ENCODE results near the gene GLTPD2. TPM values are rescaled to one million over a fixed set of nuclear protein-coding genes. Genes with fewer than 3 reads are reported as not detected.
A peak's percentile ranks its signal among the peaks of the same experiment; 100 is the strongest.

Gene GLTPD2
- total and polyA plus RNA-seq, 2 experiments from 2014 or later: 0.47 to 1.3 TPM

DNA sequence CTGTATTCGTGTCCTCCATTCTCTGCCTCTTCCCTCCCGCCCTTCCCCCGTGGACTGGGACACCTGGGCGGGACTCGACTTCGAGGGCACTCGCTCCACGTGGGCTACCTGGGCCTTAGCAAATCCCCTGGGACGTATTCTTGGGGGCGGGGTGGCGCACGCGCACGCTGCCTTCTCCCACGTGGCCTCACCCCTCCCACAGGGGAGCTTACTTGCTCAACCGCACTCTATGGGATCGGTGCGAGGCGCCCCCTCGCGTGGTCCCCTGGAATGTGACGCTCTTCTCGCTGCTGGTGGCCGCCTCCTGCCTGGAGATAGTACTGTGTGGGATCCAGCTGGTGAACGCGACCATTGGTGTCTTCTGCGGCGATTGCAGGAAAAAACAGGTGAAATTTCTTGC lies 6.1 kb upstream of the GLTPD2 start:
- Mint-ChIP-seq H3K4me1 (peaks cover 17% of the 10 kb centered on the region), H3K9me3 (no peaks in the 10 kb centered on the region), H3K4me3 (no peak overlapping the region), H3K27me3 (ENCODE audit: insufficient read depth, low read depth, poor library complexity) (peaks cover 13% of the 10 kb centered on the region), H3K27ac (no peak overlapping the region), H3K36me3 (ENCODE audit: low read depth) (no peaks in the 10 kb centered on the region)
- peaks cover under 1% of the 10 kb centered on the region for H3K27me3 ChIP-seq (ENCODE audit: insufficient read depth)
- ATAC-seq (peak; percentile 48), DNase-seq (ENCODE audit: low spot score) (peak; percentile 54)
- no peaks in the 10 kb centered on the region for H4K20me1 ChIP-seq (replicated peaks; ENCODE audit: insufficient read depth)
- no peak for TF ChIP-seq ZNF114 (CRISPR knock-in tag; IDR thresholded peaks at IDR 0.05)
- TF ChIP-seq POLR2AphosphoS5 (IDR thresholded peaks at IDR 0.05; ENCODE audit: low read depth): no peak
- no peak for TF ChIP-seq JUNB (IDR thresholded peaks at IDR 0.05; ENCODE audit: unreplicated experiment)
- TF ChIP-seq EZH2 (IDR thresholded peaks at IDR 0.05; ENCODE audit: low read depth, unreplicated experiment): no peak
- TF ChIP-seq NANOG (IDR thresholded peaks at IDR 0.05; ENCODE audit: borderline replicate concordance): no peak
- TF ChIP-seq, protein P1, sequence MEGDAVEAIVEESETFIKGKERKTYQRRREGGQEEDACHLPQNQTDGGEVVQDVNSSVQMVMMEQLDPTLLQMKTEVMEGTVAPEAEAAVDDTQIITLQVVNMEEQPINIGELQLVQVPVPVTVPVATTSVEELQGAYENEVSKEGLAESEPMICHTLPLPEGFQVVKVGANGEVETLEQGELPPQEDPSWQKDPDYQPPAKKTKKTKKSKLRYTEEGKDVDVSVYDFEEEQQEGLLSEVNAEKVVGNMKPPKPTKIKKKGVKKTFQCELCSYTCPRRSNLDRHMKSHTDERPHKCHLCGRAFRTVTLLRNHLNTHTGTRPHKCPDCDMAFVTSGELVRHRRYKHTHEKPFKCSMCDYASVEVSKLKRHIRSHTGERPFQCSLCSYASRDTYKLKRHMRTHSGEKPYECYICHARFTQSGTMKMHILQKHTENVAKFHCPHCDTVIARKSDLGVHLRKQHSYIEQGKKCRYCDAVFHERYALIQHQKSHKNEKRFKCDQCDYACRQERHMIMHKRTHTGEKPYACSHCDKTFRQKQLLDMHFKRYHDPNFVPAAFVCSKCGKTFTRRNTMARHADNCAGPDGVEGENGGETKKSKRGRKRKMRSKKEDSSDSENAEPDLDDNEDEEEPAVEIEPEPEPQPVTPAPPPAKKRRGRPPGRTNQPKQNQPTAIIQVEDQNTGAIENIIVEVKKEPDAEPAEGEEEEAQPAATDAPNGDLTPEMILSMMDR (conservative IDR thresholded peaks at IDR 0.05; ENCODE audit: low read depth in 2 of 2): peak; percentile 23 to 50; a peak in 3 of 4 replicates
- no peak overlapping the region for H3K27ac ChIP-seq (ENCODE audit: low read depth)
- no peak overlapping the region for H3K4me3 ChIP-seq
- no peaks in the 10 kb centered on the region for H3K36me3 ChIP-seq (ENCODE audit: insufficient read depth)
- H2AFZ ChIP-seq: no peak overlapping the region; the same call in 1 of the 2 replicates
- H3K4me2 ChIP-seq: no peak overlapping the region
- no peaks in the 10 kb centered on the region for H3K9me2 ChIP-seq (ENCODE audit: insufficient read depth)
- peaks cover 19% of the 10 kb centered on the region for H3K4me1 ChIP-seq (ENCODE audit: insufficient read depth)
- H3K79me2 ChIP-seq (replicated peaks; ENCODE audit: insufficient read depth): no peaks in the 10 kb centered on the region
- peaks cover 6% of the 10 kb centered on the region; the same call in 1 of the 2 replicates for H3F3A ChIP-seq (replicated peaks; ENCODE audit: low read depth)

DNA sequence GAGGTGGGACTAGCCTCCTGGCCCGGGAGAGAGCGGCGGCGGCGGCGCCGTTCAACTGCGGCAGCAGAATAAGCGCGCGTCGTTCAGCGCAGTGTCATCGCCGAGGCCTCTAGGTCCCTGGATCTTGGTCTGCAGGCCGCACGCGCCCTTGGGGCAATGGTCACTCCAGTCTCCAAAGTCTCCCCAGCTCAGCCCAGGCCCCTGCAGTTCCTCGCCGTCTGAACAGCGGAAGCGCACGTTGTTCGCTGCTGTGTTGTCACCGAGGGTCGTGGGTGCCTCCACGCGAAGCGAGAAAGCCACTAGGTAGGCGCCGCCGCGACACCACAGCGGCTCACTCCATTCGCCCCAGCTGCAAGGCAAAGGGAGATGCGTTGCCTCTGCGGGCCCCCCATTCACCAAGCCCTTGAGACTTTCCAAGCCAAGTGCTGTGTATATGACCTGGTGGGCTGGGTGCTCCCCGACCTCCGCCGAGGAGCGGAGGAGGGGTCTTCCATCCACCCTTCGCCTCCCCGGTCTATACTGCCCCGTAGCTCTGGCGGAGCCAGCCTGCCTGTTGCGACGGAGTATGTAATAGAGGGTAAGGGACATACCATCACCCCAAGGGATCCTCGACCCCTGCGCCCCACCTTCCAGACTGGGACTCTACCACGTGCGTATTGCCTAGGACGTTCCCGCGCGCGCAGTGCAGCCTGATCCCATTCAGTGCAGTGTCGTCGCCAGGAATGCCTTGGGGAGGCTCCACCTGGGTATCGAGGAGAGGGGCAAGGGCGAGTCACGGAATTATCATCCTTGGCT lies 3.3 kb upstream of the GLTPD2 start:
- Histone ChIP-seq H3F3A (replicated peaks; ENCODE audit: low read depth) (peaks cover 19% of the 10 kb centered on the region; the same call in 1 of the 2 replicates), H3K4me1 (ENCODE audit: insufficient read depth) (peaks cover 30% of the 10 kb centered on the region), H3K4me3 (no peak overlapping the region), H2AFZ (peak overlapping the region; percentile 59; the same call in 1 of the 2 replicates), H3K36me3 (ENCODE audit: insufficient read depth) (no peaks in the 10 kb centered on the region), H3K27me3 (ENCODE audit: insufficient read depth) (peaks cover 21% of the 10 kb centered on the region), H3K9me2 (ENCODE audit: insufficient read depth) (no peaks in the 10 kb centered on the region), H3K4me2 (no peak overlapping the region), H3K79me2 (replicated peaks; ENCODE audit: insufficient read depth) (no peaks in the 10 kb centered on the region), H3K27ac (ENCODE audit: low read depth) (no peak overlapping the region), H4K20me1 (replicated peaks; ENCODE audit: insufficient read depth) (no peaks in the 10 kb centered on the region)
- peaks cover 5% of the 10 kb centered on the region; the same call in 1 of the 3 replicates for H3K36me3 Mint-ChIP-seq (ENCODE audit: low read depth)
- H3K4me3 Mint-ChIP-seq: no peak overlapping the region
- no peaks in the 10 kb centered on the region; the same call in 2 of the 3 replicates for H3K9me3 Mint-ChIP-seq
- H3K27me3 Mint-ChIP-seq (ENCODE audit: insufficient read depth, low read depth, poor library complexity): peaks cover 31% of the 10 kb centered on the region
- peaks cover 25% of the 10 kb centered on the region for H3K4me1 Mint-ChIP-seq
- H3K27ac Mint-ChIP-seq: no peak overlapping the region
- no peak for ATAC-seq
- DNase-seq (ENCODE audit: low spot score): no peak
- TF ChIP-seq ZNF114 (CRISPR knock-in tag; IDR thresholded peaks at IDR 0.05) (no peak), ZNF331 (CRISPR knock-in tag; IDR thresholded peaks at IDR 0.05; ENCODE audit: low read depth) (no peak), NANOG (IDR thresholded peaks at IDR 0.05; ENCODE audit: borderline replicate concordance) (no peak), JUNB (IDR thresholded peaks at IDR 0.05; ENCODE audit: unreplicated experiment) (no peak), CREB1 (CRISPR knock-in tag; IDR thresholded peaks at IDR 0.05; ENCODE audit: low read depth) (no peak), EZH2phosphoT487 (IDR thresholded peaks at IDR 0.05; ENCODE audit: unreplicated experiment) (no peak)
- TF ChIP-seq, protein P1 (conservative IDR thresholded peaks at IDR 0.05; ENCODE audit: low read depth in 2 of 2): no peak
- TF ChIP-seq, protein P2, sequence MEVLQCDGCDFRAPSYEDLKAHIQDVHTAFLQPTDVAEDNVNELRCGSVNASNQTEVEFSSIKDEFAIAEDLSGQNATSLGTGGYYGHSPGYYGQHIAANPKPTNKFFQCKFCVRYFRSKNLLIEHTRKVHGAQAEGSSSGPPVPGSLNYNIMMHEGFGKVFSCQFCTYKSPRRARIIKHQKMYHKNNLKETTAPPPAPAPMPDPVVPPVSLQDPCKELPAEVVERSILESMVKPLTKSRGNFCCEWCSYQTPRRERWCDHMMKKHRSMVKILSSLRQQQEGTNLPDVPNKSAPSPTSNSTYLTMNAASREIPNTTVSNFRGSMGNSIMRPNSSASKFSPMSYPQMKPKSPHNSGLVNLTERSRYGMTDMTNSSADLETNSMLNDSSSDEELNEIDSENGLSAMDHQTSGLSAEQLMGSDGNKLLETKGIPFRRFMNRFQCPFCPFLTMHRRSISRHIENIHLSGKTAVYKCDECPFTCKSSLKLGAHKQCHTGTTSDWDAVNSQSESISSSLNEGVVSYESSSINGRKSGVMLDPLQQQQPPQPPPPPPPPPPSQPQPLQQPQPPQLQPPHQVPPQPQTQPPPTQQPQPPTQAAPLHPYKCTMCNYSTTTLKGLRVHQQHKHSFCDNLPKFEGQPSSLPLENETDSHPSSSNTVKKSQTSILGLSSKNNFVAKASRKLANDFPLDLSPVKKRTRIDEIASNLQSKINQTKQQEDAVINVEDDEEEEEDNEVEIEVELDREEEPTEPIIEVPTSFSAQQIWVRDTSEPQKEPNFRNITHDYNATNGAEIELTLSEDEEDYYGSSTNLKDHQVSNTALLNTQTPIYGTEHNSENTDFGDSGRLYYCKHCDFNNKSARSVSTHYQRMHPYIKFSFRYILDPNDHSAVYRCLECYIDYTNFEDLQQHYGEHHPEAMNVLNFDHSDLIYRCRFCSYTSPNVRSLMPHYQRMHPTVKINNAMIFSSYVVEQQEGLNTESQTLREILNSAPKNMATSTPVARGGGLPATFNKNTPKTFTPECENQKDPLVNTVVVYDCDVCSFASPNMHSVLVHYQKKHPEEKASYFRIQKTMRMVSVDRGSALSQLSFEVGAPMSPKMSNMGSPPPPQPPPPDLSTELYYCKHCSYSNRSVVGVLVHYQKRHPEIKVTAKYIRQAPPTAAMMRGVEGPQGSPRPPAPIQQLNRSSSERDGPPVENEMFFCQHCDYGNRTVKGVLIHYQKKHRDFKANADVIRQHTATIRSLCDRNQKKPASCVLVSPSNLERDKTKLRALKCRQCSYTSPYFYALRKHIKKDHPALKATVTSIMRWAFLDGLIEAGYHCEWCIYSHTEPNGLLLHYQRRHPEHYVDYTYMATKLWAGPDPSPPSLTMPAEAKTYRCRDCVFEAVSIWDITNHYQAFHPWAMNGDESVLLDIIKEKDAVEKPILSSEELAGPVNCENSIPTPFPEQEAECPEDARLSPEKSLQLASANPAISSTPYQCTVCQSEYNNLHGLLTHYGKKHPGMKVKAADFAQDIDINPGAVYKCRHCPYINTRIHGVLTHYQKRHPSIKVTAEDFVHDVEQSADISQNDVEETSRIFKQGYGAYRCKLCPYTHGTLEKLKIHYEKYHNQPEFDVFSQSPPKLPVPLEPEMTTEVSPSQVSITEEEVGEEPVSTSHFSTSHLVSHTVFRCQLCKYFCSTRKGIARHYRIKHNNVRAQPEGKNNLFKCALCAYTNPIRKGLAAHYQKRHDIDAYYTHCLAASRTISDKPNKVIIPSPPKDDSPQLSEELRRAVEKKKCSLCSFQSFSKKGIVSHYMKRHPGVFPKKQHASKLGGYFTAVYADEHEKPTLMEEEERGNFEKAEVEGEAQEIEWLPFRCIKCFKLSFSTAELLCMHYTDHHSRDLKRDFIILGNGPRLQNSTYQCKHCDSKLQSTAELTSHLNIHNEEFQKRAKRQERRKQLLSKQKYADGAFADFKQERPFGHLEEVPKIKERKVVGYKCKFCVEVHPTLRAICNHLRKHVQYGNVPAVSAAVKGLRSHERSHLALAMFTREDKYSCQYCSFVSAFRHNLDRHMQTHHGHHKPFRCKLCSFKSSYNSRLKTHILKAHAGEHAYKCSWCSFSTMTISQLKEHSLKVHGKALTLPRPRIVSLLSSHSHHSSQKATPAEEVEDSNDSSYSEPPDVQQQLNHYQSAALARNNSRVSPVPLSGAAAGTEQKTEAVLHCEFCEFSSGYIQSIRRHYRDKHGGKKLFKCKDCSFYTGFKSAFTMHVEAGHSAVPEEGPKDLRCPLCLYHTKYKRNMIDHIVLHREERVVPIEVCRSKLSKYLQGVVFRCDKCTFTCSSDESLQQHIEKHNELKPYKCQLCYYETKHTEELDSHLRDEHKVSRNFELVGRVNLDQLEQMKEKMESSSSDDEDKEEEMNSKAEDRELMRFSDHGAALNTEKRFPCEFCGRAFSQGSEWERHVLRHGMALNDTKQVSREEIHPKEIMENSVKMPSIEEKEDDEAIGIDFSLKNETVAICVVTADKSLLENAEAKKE (CRISPR knock-in tag; IDR thresholded peaks at IDR 0.05): no peak

Data from GM23338 (cell line).